Measurements from ENCODE around the gene C2orf76.
"Not testable (repeated sequence)": the region's sequence is repeated elsewhere in the genome, so short reads cannot be mapped to it uniquely, and the experiment has no call there.

C2orf76 gene

DNA sequence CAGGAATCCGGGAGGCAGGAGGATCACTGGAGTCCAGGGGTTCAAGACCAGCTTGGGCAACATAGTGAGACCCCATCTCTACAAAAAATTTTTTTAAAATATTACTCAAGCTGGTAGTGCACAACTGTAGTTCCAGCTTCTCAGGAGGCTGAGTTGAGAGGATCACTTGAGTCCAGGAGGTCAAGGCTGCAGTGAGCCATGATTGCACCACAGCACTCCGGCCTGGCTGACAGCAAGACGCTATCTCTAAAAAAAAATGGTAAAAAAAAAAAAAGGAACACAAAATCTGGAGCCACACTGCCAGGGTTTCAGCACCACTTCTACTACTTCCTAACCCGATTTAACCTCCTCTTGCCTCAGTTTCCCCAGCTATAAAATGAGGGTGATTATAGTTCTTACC is 86.0 kb downstream of the C2orf76 start:
- no peak for DNase-seq (ENCODE audit: low read depth)
- H3K4me3 ChIP-seq (ENCODE audit: control insufficient read depth, low read depth, low read length), result no peak overlapping the region
- TF ChIP-seq, protein P1, sequence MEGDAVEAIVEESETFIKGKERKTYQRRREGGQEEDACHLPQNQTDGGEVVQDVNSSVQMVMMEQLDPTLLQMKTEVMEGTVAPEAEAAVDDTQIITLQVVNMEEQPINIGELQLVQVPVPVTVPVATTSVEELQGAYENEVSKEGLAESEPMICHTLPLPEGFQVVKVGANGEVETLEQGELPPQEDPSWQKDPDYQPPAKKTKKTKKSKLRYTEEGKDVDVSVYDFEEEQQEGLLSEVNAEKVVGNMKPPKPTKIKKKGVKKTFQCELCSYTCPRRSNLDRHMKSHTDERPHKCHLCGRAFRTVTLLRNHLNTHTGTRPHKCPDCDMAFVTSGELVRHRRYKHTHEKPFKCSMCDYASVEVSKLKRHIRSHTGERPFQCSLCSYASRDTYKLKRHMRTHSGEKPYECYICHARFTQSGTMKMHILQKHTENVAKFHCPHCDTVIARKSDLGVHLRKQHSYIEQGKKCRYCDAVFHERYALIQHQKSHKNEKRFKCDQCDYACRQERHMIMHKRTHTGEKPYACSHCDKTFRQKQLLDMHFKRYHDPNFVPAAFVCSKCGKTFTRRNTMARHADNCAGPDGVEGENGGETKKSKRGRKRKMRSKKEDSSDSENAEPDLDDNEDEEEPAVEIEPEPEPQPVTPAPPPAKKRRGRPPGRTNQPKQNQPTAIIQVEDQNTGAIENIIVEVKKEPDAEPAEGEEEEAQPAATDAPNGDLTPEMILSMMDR (IDR thresholded peaks at IDR 0.05; ENCODE audit: control insufficient read depth, insufficient read depth, low read depth, low read length, missing control alignments), result no peak

DNA sequence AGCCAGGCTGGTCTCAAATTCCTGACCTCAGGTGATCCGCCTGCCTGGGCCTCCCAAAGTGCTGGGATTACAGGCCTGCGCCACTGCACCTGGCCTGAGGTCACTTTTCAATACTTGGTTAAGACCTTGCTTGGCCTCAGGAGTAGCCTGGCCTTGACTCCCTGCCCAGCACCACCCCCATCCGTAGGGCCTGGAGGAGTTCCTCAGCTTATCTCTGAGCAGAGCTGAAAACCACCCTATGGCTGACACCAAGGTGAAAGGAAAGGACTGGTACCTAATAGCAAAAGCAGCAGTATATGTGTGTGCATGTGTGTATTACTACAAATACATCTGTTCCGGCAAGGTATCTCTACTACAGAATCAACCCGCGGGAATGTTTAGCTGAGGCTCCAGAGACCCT is 87.0 kb downstream of the C2orf76 start:
- TF ChIP-seq, protein P1 (IDR thresholded peaks at IDR 0.05; ENCODE audit: control insufficient read depth, insufficient read depth, low read depth, low read length, missing control alignments), result no peak
- no peak overlapping the region for H3K4me3 ChIP-seq (ENCODE audit: control insufficient read depth, low read depth, low read length)
- no peak for DNase-seq (ENCODE audit: low read depth)

DNA sequence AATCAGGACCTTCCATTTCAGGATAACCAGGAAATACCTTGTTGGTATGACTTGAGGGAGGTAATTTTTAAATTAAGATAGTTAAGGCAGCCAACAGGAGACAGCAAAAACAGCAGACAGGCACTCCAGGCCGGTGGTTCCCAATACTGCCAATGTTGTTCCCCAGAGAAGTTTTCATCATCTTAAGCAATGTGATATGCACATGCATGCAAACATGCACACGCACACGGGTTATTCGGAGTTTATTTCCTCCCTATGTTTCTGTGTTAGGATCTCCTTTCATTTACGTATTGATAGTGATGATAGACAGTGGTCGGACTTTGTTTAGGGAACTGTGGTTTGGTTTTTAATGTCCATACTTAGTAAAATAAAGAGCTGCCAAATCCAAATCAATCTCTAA is 87.7 kb downstream of the C2orf76 start:
- H3K4me3 ChIP-seq (ENCODE audit: control insufficient read depth, low read depth, low read length), result no peak overlapping the region
- no peak for DNase-seq (ENCODE audit: low read depth)
- TF ChIP-seq, protein P1 (IDR thresholded peaks at IDR 0.05; ENCODE audit: control insufficient read depth, insufficient read depth, low read depth, low read length, missing control alignments), result no peak

DNA sequence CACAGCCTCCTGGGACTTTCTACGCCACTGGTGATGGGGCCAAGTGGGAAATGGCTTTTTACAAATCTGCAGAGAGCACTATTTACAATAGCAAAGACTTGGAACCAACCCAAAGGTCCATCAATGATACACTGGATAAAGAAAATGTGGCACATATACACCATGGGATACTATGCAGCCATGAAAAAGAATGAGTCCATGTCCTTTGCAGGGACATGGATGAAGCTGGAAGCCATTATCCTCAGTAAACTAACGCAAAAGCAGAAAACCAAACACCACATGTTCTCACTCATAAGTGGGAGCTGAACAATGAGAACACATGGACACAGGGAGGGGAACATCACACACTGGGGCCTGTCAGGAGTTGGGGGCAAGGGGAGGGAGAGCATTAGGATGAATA is 88.2 kb downstream of the C2orf76 start:
- DNase-seq (ENCODE audit: low read depth), result not testable (repeated sequence)

DNA sequence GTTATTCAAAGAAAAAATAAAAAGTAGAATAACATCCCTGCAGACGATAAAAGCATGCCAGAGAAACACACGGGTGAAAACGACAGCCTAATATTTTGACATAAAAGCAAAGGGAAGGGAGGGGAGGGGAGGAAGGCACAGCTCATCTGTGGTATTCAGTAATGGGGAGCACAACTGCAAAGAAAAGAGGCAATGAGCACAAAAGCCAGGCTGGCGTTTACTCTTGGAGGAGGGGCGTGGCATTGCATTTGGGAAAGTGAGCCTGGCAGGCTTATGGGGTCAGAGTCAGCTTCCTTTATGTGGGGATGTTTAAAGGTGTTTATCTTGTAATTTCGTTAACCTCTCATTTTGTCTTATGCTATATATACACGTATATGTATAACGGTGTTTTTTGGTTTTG is 89.8 kb downstream of the C2orf76 start:
- TF ChIP-seq, protein P1 (IDR thresholded peaks at IDR 0.05; ENCODE audit: control insufficient read depth, insufficient read depth, low read depth, low read length, missing control alignments), result no peak
- no peak for DNase-seq (ENCODE audit: low read depth)

More for the DNA sequence above, 88.2 kb downstream of the C2orf76 start:
- H3K4me3 ChIP-seq (ENCODE audit: control insufficient read depth, low read depth, low read length), result not testable (repeated sequence)

DNA sequence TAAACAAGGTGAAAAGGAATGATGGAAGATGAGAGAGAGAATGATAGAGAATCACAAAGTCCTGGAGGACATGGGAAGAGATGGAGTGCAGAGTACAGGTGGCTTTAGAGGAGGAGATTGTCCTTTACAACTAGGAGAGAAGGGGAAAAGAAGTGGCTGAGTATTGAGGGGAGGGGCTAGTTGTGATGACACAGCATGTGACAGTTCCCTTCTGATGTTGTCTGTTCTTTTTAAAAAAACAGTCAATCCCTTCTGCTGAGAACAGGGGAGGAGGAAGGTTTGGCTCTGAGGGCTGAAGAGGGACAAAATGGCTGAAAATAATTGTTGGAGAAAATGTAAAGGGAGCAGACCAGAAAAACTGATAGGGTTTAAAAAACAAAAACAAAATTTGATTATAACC is 99.0 kb downstream of the C2orf76 start:
- TF ChIP-seq, protein P1 (IDR thresholded peaks at IDR 0.05; ENCODE audit: control insufficient read depth, insufficient read depth, low read depth, low read length, missing control alignments), result no peak
- DNase-seq (ENCODE audit: low read depth), result no peak
- H3K4me3 ChIP-seq (ENCODE audit: control insufficient read depth, low read depth, low read length), result no peak overlapping the region

More for the DNA sequence above, 89.8 kb downstream of the C2orf76 start:
- no peak overlapping the region for H3K4me3 ChIP-seq (ENCODE audit: control insufficient read depth, low read depth, low read length)

DNA sequence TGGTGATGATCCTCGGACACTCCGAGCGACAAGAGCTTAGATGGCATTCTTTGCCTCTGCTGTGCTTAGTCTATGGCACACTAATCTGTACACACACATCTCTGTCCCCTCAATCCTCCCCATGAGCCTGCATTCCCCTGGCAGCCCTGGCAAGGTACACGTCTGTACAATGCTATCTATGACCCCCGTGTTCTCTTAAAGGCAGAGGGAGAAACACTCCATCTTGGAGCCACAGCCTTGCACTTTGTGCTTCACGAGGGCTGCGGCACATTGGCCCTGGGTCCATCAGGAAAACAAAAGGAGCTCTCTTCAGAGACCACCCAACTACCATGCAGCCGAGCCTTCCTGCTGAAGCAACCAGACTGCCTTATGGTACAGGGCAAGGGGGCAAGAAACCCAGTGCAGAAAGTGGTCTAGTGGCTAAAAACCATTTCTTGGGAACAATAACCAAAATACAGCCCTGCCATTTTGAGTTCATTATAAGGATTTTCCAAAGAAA is 100.5 kb downstream of the C2orf76 start:
- TF ChIP-seq, protein P1 (IDR thresholded peaks at IDR 0.05; ENCODE audit: control insufficient read depth, insufficient read depth, low read depth, low read length, missing control alignments), result no peak
- no peak for DNase-seq (ENCODE audit: low read depth)
- no peak overlapping the region for H3K4me3 ChIP-seq (ENCODE audit: control insufficient read depth, low read depth, low read length)

Data from AG09309 (cell line).